Stomach (tissue), 9 donors: Measurements from ENCODE around the gene CHADL. TPM values are rescaled to one million over a fixed set of nuclear protein-coding genes. Genes with fewer than 3 reads are reported as not detected.

Experiments
- DNase-seq, 2 donors: peaks; one replicate each; pipeline versions ENCODE4 v3.0.0 to v3.0.0-alpha.2; 2013 to 2019
- H3K27ac ChIP-seq, 5 donors: fragments of 200-600 bp in 4 of 5; sonication (generic) in 4 of 5; one replicate each; pipeline ENCODE4 v1.5.1; 2013 to 2019; ENCODE audit warnings: mild to moderate bottlenecking in 1 of 5, moderate library complexity in 1 of 5
- H3K27me3 ChIP-seq, 3 donors: fragments of 200-600 bp; sonication (generic); one replicate each; pipeline ENCODE4 v1.5.1; 2017 to 2019; ENCODE audit warnings: mixed run types in 1 of 3
- H3K36me3 ChIP-seq, 4 donors: fragments of 200-600 bp; sonication (generic); 1 replicate in 3 of 4; 2 replicates in 1 of 4; pipeline ENCODE4 v1.5.1; 2016 to 2019
- H3K4me1 ChIP-seq, 4 donors: fragments of 200-600 bp; sonication (generic); one replicate each; pipeline ENCODE4 v1.5.1; 2016 to 2019
- H3K4me3 ChIP-seq, 4 donors: fragments of 200-600 bp; sonication (generic) in 3 of 4; one replicate each; pipeline ENCODE4 v1.5.1; 2016 to 2019; ENCODE audit warnings: mild to moderate bottlenecking in 1 of 4
- H3K9me3 ChIP-seq, 4 donors: fragments of 200-600 bp; sonication (generic); one replicate each; pipeline ENCODE4 v1.5.1; 2016 to 2019
- EP300 ChIP-seq: sonication (generic); formaldehyde crosslinking; IDR thresholded peaks from one replicate; pipeline ENCODE4 v1.6.1; 2017; ENCODE audit warnings: antibody characterized with exemption
- POLR2A ChIP-seq, 4 donors: fragments of 450-650 bp; IDR thresholded peaks; one replicate each; pipeline ENCODE4 v1.6.1; 2016; ENCODE audit warnings: antibody characterized with exemption in 4 of 4, control low read depth in 2 of 4, mild to moderate bottlenecking in 1 of 4, moderate library complexity in 1 of 4
- POLR2AphosphoS5 ChIP-seq, 3 donors: sonication (generic); formaldehyde crosslinking; IDR thresholded peaks; one replicate each; pipeline ENCODE4 v1.6.1; 2016; ENCODE audit warnings: antibody characterized with exemption in 3 of 3
- WGBS, 5 donors: extraction: QIAGEN DNeasy Blood & Tissue Kit in 3 of 5; methylation state at CpG; one replicate each; pipeline versions ENCODE4 v1.1.5 to v1.1.7; 2013 to 2018; 5-methylcytosine and 5-hydroxymethylcytosine counted together
- intact Hi-C: fragments of 100-400 bp; cut with DNase I; formaldehyde crosslinking; loops from one replicate; pipeline ENCODE4 v1.15.1; 2023; ENCODE audit warnings: low total_unique reads
- polyA plus RNA-seq, 3 donors: library from polyadenylated mRNA; stranded (reverse); fragments of 200-250 nt; gene quantifications; one replicate each; pipeline ENCODE4 v1.2.3, GENCODE V29; 2013
- total RNA-seq, 5 donors: library from RNA; depleted of rRNA; stranded (reverse); fragments of >200 nt; gene quantifications; one replicate each; pipeline versions ENCODE4 v1.1.0 to v1.2.3, GENCODE V29; 2014 to 2016
- TF ChIP-seq, protein P1 (sequence below), 7 experiments: fragments of 450-650 bp in 4 of 7; fragments of 200-600 bp in 3 of 7; sonication (generic) in 3 of 7; IDR thresholded peaks; one replicate each; pipeline ENCODE4 v1.5.1; 2016 to 2019; ENCODE audit warnings: antibody characterized with exemption in 7 of 7, control low read depth in 2 of 7, mild to moderate bottlenecking in 1 of 7
- donor health status: healthy with polysubstance abuse.
- donor health status: Bipolar disorder and iron deficiency.
- donor health status: healthy.

CHADL gene
- total and polyA plus RNA-seq, 8 donors: 1.4 to 15.6 (median 5.4) TPM

DNA sequence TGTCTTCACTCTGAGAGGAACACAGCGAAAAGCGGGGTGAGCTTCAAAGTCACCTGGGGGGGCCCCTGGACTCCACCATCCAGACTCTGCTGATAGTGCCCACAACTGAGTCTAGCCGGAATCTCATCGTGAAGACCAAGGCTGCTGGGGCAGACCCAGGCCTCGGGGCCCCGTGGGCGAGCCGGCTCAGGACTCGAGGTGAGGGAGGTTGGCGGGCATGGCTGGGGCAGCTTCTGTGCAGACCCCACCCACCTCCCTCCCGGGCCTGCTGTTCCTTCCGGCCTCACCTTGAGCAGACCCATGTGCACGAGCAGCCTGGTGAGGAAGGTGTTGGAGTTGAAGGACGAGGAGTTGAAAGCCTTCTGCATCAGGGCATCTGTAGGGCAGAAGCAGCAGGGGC is 8.7 kb upstream of the CHADL start:
- H3K4me1 ChIP-seq: no peaks in the 10 kb centered on the region
- DNase-seq: no peak
- H3K4me3 ChIP-seq: no peak overlapping the region
- intact Hi-C loops: no loop called here
- TF ChIP-seq EP300 (no peak), POLR2AphosphoS5 (IDR thresholded peaks at IDR 0.05) (no peak), POLR2A (IDR thresholded peaks at IDR 0.05) (no peak)
- TF ChIP-seq, protein P1, sequence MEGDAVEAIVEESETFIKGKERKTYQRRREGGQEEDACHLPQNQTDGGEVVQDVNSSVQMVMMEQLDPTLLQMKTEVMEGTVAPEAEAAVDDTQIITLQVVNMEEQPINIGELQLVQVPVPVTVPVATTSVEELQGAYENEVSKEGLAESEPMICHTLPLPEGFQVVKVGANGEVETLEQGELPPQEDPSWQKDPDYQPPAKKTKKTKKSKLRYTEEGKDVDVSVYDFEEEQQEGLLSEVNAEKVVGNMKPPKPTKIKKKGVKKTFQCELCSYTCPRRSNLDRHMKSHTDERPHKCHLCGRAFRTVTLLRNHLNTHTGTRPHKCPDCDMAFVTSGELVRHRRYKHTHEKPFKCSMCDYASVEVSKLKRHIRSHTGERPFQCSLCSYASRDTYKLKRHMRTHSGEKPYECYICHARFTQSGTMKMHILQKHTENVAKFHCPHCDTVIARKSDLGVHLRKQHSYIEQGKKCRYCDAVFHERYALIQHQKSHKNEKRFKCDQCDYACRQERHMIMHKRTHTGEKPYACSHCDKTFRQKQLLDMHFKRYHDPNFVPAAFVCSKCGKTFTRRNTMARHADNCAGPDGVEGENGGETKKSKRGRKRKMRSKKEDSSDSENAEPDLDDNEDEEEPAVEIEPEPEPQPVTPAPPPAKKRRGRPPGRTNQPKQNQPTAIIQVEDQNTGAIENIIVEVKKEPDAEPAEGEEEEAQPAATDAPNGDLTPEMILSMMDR (IDR thresholded peaks at IDR 0.05): no peak
- H3K27me3 ChIP-seq: no peaks in the 10 kb centered on the region
- 91 to 98% (median 96%) methylated on average over 14 of the region's 14 CpGs for WGBS, 5 donors
- no peak overlapping the region for H3K27ac ChIP-seq
- no peaks in the 10 kb centered on the region for H3K9me3 ChIP-seq
- peaks cover 79 to 100% (median 96%) of the 10 kb centered on the region in 4 donors for H3K36me3 ChIP-seq

DNA sequence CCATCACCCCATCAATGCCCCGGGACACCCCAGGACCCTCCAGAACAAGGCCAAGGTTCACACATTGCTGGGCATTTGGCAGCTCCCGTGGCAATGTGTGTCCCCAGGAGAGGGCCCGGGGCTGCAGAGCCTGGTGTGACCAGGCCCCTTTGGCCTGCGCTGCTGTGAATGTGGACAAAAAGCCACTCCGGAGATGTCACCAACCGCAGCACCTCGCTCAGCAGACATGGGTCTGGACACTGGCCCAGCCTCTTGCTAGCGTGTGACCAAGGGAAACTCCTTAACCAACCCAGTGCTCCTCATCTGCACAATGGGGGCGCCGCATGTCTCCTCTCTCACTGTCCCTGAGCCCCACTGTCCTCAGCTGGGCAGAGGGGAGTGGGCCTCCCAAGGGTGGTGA is 8.0 kb upstream of the CHADL start:
- TF ChIP-seq POLR2AphosphoS5 (IDR thresholded peaks at IDR 0.05): no peak
- TF ChIP-seq POLR2A (IDR thresholded peaks at IDR 0.05): no peak
- TF ChIP-seq, protein P1 (IDR thresholded peaks at IDR 0.05): no peak
- no peak for TF ChIP-seq EP300
- no peak overlapping the region for H3K27ac ChIP-seq
- H3K4me3 ChIP-seq: no peak overlapping the region
- WGBS, 5 donors: 95 to 100% (median 96%) methylated on average over 2 to 10 of the region's 10 CpGs
- intact Hi-C loops: no loop called here
- DNase-seq: no peak
- H3K9me3 ChIP-seq: no peaks in the 10 kb centered on the region
- H3K27me3 ChIP-seq: no peaks in the 10 kb centered on the region
- no peaks in the 10 kb centered on the region for H3K4me1 ChIP-seq
- peaks cover 73 to 94% (median 89%) of the 10 kb centered on the region in 4 donors for H3K36me3 ChIP-seq

DNA sequence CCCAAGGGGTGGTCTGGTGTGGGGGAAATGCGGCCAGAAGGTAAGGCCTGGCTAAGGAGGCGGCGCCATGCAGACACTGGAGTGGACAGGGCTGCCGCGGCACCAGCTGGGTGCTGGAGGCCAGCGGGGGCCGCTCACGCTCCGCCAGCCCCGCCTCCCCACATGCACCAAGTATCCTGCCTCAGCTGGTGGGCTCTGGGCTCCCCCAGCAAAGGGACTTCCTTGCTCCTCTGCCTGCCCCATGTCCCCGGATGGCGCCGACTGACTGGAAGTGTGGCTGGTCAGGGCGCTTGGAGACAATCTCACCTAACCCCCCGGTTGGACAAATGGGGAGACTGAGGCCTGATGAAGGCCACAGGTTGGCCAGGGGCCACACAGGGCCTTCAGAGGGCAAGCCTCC is 7.6 kb upstream of the CHADL start:
- DNase-seq: no peak
- intact Hi-C loops: no loop called here
- Histone ChIP-seq H3K9me3 (no peaks in the 10 kb centered on the region), H3K27ac (no peak overlapping the region), H3K4me1 (no peaks in the 10 kb centered on the region), H3K36me3 (peaks cover 69 to 91% (median 85%) of the 10 kb centered on the region in 4 donors), H3K27me3 (no peaks in the 10 kb centered on the region), H3K4me3 (no peak overlapping the region)
- 92 to 100% (median 94%) methylated on average over 6 to 15 of the region's 15 CpGs for WGBS, 5 donors
- TF ChIP-seq POLR2A (IDR thresholded peaks at IDR 0.05) (no peak), POLR2AphosphoS5 (IDR thresholded peaks at IDR 0.05) (no peak), EP300 (no peak)
- TF ChIP-seq, protein P1 (IDR thresholded peaks at IDR 0.05): no peak

DNA sequence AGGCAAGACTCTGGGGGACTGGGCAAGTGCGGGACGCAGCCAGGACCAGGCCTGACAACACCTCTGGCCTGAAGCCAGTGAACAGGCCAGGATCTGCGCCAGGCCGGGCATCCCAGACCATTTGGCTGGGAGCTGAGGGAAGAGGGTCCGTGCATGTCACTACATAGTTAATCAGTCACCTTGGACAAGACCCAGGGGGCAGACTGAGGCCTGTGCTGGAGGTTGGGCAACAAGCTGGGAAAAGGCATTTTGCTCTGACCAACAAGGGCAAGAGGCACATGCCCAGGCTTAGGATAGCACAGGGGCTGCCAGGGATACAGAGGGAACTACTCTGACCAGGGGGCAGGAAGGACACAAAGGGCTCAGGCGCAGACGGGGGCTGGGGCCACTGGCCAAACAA is 7.0 kb upstream of the CHADL start:
- H3K36me3 ChIP-seq: peaks cover 63 to 86% (median 79%) of the 10 kb centered on the region in 4 donors
- no peak overlapping the region for H3K4me3 ChIP-seq
- H3K4me1 ChIP-seq: no peaks in the 10 kb centered on the region
- no peaks in the 10 kb centered on the region for H3K27me3 ChIP-seq
- DNase-seq: no peak
- H3K9me3 ChIP-seq: no peaks in the 10 kb centered on the region
- 76 to 97% (median 91%) methylated on average over 6 to 7 of the region's 7 CpGs for WGBS, 5 donors
- TF ChIP-seq EP300 (no peak), POLR2AphosphoS5 (IDR thresholded peaks at IDR 0.05) (no peak), POLR2A (IDR thresholded peaks at IDR 0.05) (no peak)
- TF ChIP-seq, protein P1 (IDR thresholded peaks at IDR 0.05): no peak
- intact Hi-C loops: no loop called here
- H3K27ac ChIP-seq: no peak overlapping the region
